Dermis microvascular lymphatic vessel endothelial cell (primary cell): ENCODE results near the gene APOC4. TPM values are rescaled to one million over a fixed set of nuclear protein-coding genes. Genes with fewer than 3 reads are reported as not detected.
"Not testable (repeated sequence)": the region's sequence is repeated elsewhere in the genome, so short reads cannot be mapped to it uniquely, and the experiment has no call there.

Source experiments
- DNase-seq, 2 donors: peaks; one replicate each; pipeline versions ENCODE4 v3.0.0 to v3.0.0-alpha.2; 2010; ENCODE audit warnings: low read depth in 2 of 2
- total RNA-seq: library from RNA; depleted of rRNA; stranded (reverse); fragments of >200 nt; gene quantifications from 2 replicates; pipeline ENCODE4 v1.2.1, GENCODE V29; 2014

APOC4 gene
- total RNA-seq, 1 donor from 2014 or later = not detected

- DNase-seq = peak; percentile 61 to 79
Measured at GRCh38 chr19:44914433-44915206, 27.4 kb upstream of the APOC4 start, which contains the start of gene APOC1. TSS of gene APOC1 (plus strand) at chr19:44914608. CDS start at chr19:44914892, 284 bp downstream.

GRCh38 chr19:44924243-44924725 is 17.8 kb upstream of the APOC4 start:
- DNase-seq = no peak

DNA sequence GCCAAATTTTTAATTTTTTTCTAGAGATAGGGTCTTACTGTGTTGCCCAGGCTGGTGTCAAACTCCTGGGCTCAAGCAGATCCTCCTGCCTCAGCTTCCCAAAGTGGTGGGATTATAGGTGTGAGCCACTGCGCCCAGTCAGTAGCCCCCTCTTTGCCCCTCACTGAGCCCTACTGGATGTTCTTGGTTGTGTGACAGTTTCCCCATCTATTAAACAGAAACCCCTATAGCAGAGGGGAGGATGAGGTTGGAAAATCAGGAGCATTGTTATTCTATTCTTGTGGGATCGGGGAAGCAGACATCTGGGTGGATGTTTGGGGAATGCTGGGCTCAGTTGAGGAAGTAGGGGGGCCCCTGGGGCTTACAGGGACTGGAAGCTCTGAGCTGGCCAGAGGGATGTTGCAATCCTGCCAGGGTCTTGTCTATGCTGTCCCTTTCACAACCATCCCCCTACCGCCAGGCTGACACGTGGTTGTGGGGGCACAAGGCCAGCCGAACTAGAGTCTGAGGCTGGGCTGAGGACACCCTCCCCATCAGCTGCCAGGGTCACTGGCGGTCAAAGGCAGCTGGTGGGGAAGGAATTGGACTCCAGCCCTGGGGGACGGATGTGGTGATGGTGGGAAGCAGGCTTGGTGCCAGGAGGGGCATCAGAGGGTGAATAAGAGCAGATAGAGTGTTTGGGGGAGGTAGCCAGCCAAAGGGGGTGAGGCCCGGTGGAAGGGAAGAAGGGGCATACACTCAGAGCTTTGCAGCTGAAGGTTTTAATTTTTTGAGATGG is 16.7 kb upstream of the APOC4 start:
- peak in 1 of 2 donors; percentile 44 for DNase-seq

GRCh38 chr19:44926245-44927077 is 15.6 kb upstream of the APOC4 start:
- DNase-seq = not testable (repeated sequence)

DNA sequence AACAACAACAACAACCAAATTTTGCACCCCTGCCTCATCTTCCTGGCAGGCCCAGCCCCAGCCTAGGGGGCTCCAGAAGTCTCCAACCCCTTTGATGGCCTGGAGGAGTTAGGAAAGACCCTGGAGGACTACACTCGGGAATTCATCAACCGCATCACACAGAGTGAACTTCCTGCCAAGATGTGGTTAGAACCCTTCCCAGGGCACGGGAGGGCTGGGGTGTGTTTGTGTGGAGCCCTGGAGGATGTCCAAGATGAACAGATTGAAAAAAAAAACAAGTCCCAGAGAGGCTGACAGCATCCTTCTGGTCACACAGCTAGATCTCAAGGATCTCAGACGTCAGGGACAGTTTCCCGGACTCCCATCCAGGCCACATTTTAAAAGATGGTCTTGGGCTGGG is 14.3 kb upstream of the APOC4 start:
- no peak for DNase-seq

- DNase-seq = no peak
Measured at GRCh38 chr19:44930088-44930487, 11.9 kb upstream of the APOC4 start.

DNA sequence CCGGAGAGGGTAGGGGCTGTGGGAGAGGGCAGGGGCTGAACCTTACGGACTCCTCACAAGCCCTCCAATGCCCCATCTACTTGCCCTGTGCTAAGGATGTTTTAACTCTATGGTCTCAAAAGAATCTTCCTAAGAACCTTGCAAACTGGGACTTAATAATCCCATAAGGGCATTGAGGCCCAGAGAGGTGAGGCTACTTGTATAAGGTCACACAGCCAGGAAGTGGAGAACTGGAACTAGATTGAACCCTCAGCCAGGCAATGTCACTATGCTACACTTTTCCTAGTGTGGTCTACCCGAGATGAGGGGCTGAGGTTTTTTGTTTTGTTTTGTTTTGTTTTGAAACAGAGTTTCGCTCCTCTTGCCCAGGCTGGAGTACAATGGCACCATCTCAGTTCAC is 10.5 kb upstream of the APOC4 start:
- no peak for DNase-seq

DNA sequence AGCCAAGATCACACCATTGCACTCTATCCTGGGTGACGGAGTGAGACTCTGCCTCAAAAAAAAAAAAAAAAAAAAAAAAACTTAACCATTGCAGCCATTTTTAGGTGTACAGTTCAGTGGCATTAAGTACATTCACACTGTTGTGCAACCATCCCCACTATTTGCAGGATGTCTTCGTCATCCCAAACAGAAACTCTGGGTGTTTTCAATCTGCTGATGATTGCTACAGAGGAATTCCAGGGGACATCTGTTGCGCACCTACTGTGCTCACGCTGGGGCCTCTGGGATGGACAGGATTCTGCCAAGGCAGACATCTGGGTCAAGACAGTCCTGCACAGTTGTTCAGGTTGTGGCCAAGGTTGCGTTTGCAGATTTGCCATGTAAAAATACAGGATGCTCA is 2.4 kb upstream of the APOC4 start:
- DNase-seq = no peak

DNA sequence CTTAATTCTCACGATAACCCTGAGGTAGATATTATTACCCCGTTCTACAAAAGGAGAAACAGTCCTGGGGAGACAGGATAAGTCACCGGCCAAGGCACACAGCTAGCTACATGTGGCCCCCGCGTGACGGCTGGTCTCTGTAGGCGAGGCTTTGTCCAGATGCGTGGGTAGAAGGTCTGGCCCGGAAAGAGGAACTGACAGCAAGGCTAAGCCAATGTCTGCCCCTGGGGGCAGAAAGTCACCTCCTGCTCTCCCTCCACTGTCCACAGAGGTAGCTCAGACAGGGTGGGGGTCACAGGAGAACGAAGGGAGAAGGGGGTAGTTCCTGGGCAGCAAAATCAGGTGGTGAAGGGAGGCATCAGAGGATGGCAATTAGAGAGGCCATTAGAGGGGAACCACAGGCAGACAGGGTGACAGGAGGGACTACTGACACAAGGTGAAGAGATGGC is 1.8 kb downstream of the APOC4 start:
- no peak for DNase-seq

- DNase-seq = no peak
Measured at GRCh38 chr19:44947041-44947581, 5.1 kb downstream of the APOC4 start.

GRCh38 chr19:44948237-44948636 is 6.2 kb downstream of the APOC4 start:
- DNase-seq = no peak

DNA sequence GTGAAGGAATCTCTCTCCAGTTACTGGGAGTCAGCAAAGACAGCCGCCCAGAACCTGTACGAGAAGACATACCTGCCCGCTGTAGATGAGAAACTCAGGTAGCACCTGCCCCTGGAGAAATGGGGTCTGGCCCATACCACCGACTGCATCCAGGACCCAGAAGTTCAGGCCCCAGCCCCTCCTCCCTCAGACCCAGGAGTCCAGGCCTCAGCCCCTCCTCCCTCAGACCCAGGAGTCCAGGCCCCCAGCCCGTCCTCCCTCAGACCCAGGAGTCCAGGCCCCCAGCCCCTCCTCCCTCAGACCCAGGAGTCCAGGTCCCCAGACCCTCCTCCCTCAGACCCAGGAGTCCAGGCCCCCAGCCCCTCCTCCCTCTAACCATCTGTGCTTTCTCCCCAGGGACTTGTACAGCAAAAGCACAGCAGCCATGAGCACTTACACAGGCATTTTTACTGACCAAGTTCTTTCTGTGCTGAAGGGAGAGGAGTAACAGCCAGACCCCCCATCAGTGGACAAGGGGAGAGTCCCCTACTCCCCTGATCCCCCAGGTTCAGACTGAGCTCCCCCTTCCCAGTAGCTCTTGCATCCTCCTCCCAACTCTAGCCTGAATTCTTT is 6.8 kb downstream of the APOC4 start:
- no peak for DNase-seq

- DNase-seq = no peak
Measured at GRCh38 chr19:44949550-44949949, 7.5 kb downstream of the APOC4 start.

DNA sequence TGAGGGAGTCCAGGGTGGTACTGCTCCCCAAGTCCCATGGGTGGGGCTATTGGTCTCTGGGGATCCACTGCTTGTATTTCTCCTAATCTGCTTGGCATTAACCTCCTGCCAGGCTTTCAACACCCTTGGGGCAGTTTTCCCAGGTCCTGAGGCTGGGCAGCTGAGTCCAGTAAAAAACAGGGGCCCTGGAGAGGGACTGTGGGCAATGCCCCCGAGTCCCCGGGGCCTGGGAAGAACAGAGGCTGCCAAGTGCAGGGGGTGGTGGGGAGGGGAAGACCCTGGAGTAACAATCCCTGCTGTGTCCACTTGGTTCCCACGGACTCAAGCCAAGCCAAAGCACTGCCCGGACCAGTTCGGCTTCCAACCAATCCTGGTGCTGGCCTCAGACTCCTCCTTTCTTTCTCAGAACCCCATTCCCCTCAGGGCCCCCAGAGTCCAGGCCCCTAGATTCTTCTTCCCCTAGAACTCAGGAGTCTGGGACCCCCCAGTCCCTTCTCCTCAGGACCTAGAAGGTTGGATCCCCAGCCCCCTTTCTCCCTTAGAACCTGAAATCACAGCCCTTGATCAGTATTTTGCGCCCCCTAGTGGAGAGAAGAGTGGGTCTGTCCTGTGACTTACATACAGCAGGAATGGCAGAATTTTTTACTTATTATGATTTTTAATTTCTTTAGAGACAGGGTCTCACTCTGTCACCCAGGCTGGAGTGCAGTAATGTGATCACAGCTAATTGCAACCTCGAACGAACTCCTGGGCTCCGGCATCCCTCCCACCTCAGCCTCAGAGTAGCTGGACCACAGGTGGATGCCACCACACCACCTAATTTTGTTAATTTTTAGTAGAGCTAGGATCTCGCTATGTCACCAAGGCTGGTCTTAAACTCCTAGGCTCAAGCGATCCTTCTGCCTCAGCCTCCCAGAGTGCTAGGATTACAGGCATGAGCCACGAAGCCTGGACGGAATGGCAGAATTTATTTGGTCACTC is 9.4 kb downstream of the APOC4 start:
- DNase-seq = peak; percentile 71 to 86

DNA sequence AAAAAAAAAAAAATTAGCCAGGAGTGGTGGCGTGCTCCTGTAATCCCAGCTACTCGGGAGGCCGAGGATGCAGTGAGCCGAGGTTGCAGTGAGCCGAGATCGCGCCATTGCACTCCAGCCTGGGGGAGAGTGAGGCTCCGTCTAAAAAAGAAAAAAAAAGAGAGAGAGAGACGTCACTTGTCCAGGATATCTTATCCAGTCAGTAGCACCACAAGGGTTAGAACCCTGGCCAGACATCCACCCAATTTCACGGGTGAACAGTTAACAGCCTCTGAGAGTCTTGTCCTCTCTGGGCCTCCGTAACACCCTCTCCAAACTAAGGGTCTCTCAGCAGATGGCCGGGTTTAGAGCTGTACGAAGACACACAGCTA is 12.2 kb downstream of the APOC4 start:
- DNase-seq = no peak

DNA sequence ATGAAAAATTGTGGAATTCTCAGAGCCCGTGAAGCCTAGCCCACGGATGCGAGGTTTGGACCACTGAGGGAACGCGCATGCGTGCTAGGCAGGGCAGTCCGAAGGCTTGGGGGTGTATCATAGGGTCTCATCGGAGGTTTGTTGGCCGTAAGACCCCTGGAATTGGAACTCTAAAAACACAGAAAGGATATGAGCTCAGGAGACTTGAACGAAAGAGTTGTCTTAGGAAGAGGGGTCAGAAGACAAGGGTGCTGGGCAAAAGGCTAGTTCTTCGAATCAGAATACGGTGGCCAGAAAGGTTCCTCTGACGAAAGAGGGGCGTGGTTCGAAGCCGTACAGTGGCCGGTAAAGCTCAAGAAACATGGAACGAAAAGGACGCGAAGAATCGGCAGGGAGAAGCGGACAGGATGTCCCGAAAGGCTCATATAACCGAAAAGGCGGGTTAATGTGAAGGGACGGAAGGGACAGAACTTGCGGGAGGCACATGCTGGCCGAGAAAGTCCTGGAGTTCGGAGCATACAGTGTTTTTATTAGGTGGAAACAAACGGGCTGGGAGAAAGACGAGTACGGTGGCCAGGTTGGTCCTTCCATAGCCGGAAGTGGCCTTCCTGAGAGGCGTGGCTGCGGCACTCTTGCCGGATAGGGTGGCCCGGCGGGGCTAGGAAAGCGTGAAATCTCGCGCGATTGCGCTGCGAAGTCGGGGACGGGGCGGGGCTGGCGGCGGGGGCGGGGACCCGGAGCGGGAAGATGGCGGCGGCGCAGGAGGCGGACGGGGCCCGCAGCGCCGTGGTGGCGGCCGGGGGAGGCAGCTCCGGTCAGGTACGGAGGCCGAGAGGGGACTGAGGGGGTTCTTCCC is 12.8 kb downstream of the APOC4 start, which contains the start of gene CLPTM1:
CLPTM1 (plus strand) TSS at position 732 of the 856 bp plus-strand sequence; CDS start at position 748, 16 bp downstream.
- DNase-seq = peak; percentile 95 to 98

DNA sequence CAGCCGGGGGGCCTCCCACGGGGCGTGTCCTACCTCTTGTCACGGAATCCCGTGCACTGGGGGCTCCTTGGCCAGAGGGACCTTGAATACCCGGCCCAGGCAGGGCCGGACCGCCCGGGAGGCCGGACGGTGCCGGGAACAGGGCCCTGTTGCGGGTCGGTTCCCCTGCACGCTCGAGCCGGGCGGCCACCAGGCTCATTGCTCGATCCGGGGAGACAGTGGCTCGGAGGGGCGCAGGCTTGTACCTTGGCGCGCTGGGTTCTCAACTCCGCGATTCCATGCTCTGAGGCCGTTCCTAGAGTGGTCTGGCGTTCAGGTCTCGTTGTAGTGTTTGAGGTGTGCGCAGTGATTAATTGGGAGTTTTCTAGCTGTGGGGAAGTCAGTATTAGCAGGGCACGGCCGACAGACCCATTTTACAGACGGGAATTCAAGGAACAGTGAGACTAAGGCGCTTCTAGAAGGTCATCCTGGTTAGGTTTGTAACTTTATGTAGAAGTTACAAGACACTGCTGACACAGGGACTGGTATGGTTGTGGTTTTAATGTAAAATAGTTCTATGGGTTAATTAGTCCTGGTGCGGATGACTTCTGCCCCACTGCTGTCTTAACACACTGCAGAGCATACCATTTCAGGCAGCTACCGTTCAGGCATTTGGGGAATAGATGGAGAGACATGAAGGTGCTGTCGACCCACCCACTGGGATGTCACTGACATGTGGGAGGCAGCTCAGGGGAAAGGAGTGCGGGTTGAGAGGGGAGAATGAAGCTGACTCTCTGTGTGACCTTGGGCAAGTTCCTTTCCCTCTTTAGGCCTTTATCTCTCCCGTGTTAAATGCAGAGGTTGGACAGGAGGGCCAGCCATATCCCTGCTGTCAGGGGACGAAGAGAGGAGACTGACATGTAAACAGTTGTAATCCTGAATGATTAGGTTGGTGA is 13.7 kb downstream of the APOC4 start:
- peak in 1 of 2 donors; percentile 31 for DNase-seq
